Left lung (tissue), 10 donors: ENCODE measurements around the gene TCEA2. TPM values are rescaled to one million over a fixed set of nuclear protein-coding genes. Genes with fewer than 3 reads are reported as not detected.
A peak's percentile ranks its signal among the peaks of the same experiment; 100 is the strongest.

Experiments used
- ATAC-seq: fragments of 200-7000 bp; cut with Tn5 transposase; one replicate; pipeline ENCODE4 v1.9.1; 2020; ENCODE audit warnings: moderate library complexity
- DNase-seq, 4 donors: peaks; one replicate each; pipeline ENCODE4 v3.0.0-alpha.2; 2013 to 2020
- H3K27ac ChIP-seq, 2 donors: fragments of 200-600 bp; sonication (generic) in 1 of 2; one replicate each; pipeline versions ENCODE4 v1.5.0 to v1.8.0; 2020 to 2021
- H3K27me3 ChIP-seq, 2 donors: fragments of 200-600 bp; sonication (generic) in 1 of 2; one replicate each; pipeline versions ENCODE4 v1.5.0 to v1.8.0; 2020 to 2021
- H3K36me3 ChIP-seq, 2 donors: fragments of 200-600 bp; sonication (generic) in 1 of 2; one replicate each; pipeline versions ENCODE4 v1.5.0 to v1.8.0; 2020 to 2021
- H3K4me1 ChIP-seq, 2 donors: fragments of 200-600 bp; one replicate each; pipeline ENCODE4 v1.8.0; 2021
- H3K4me3 ChIP-seq, 2 donors: fragments of 200-600 bp; sonication (generic) in 1 of 2; one replicate each; pipeline versions ENCODE4 v1.5.0 to v1.8.0; 2020 to 2021; ENCODE audit warnings: mild to moderate bottlenecking in 1 of 2
- H3K9me3 ChIP-seq, 2 donors: fragments of 200-600 bp; sonication (generic) in 1 of 2; one replicate each; pipeline versions ENCODE4 v1.5.0 to v1.8.0; 2020 to 2021
- CTCF ChIP-seq, 2 donors: fragments of 200-600 bp; sonication (generic) in 1 of 2; IDR thresholded peaks; one replicate each; pipeline versions ENCODE4 v1.5.0 to v1.8.0; 2021; ENCODE audit warnings: antibody characterized with exemption in 2 of 2
- intact Hi-C, 2 donors: fragments of 100-400 bp; cut with DNase I; formaldehyde crosslinking; loops; one replicate each; pipeline versions ENCODE4 v1.11.2 to v1.14.2; 2022
- polyA plus RNA-seq, 6 donors: library from polyadenylated mRNA; unstranded; fragments of 120-200 nt; gene quantifications; one replicate each; pipeline ENCODE4 v1.2.1, GENCODE V29; 2013; ENCODE audit not compliant: insufficient read length in 6 of 6
- total RNA-seq, 2 donors: library from RNA; stranded (reverse); fragmentation: NEBNext Ultra II Directional; extraction: Animal tissue kit (Norgen Biotek cat#: 25700); gene quantifications; one replicate each; pipeline ENCODE4 v1.2.1, GENCODE V29; 2021
- donor health status: DM: no; HTN: yes; CAD: no.
- donor health status: DM: no; HTN: no; CAD: no.

Gene TCEA2
- total and polyA plus RNA-seq, 8 donors, result 31.2 to 93.0 (median 75.9) TPM

GRCh38 chr20:64073476-64074183, 10.6 kb downstream of the TCEA2 start:
- ATAC-seq (no peak), DNase-seq (peak in 1 of 4 donors; percentile 79)
- H3K9me3 ChIP-seq, result no peaks in the 10 kb centered on the region

GRCh38 chr20:64074184-64074789, 11.3 kb downstream of the TCEA2 start:
- H3K4me1 ChIP-seq, result peaks cover 14 to 23% of the 10 kb centered on the region in 2 donors
- intact Hi-C loops, result no loop called here
- peaks cover 0 to 49% of the 10 kb centered on the region in 2 donors for H3K36me3 ChIP-seq
- peak in 1 of 4 donors; percentile 79 for DNase-seq
- no peak overlapping the region for H3K27ac ChIP-seq
- ATAC-seq, result no peak
- no peaks in the 10 kb centered on the region for H3K9me3 ChIP-seq
- H3K4me3 ChIP-seq, result no peak overlapping the region
- no peak for TF ChIP-seq CTCF (IDR thresholded peaks at IDR 0.05)
- H3K27me3 ChIP-seq, result no peaks in the 10 kb centered on the region

More at GRCh38 chr20:64073476-64074183, 10.6 kb downstream of the TCEA2 start:
- H3K27me3 ChIP-seq, result no peaks in the 10 kb centered on the region
- intact Hi-C loops, result no loop called here
- TF ChIP-seq CTCF (IDR thresholded peaks at IDR 0.05), result no peak
- no peak overlapping the region for H3K27ac ChIP-seq
- peaks cover 8 to 17% of the 10 kb centered on the region in 2 donors for H3K4me1 ChIP-seq
- H3K4me3 ChIP-seq, result no peak overlapping the region
- peaks cover 0 to 49% of the 10 kb centered on the region in 2 donors for H3K36me3 ChIP-seq

GRCh38 chr20:64074963-64075362, 12.0 kb downstream of the TCEA2 start:
- intact Hi-C loops, result no loop called here

GRCh38 chr20:64075556-64075955, 12.6 kb downstream of the TCEA2 start:
- no peak overlapping the region for H3K4me3 ChIP-seq
- DNase-seq (peak in 1 of 4 donors; percentile 52), ATAC-seq (no peak)
- H3K27me3 ChIP-seq, result no peaks in the 10 kb centered on the region
- no peaks in the 10 kb centered on the region for H3K9me3 ChIP-seq
- no peak overlapping the region for H3K27ac ChIP-seq
- H3K36me3 ChIP-seq, result peaks cover 0 to 49% of the 10 kb centered on the region in 2 donors
- H3K4me1 ChIP-seq, result peaks cover 14 to 26% of the 10 kb centered on the region in 2 donors
- intact Hi-C loops, result no loop called here
- no peak for TF ChIP-seq CTCF (IDR thresholded peaks at IDR 0.05)

More at GRCh38 chr20:64074963-64075362, 12.0 kb downstream of the TCEA2 start:
- ATAC-seq (no peak), DNase-seq (peak in 1 of 4 donors; percentile 58)
- Histone ChIP-seq H3K9me3 (no peaks in the 10 kb centered on the region), H3K4me1 (peaks cover 14 to 23% of the 10 kb centered on the region in 2 donors), H3K4me3 (no peak overlapping the region), H3K36me3 (peaks cover 0 to 49% of the 10 kb centered on the region in 2 donors), H3K27ac (no peak overlapping the region), H3K27me3 (no peaks in the 10 kb centered on the region)
- TF ChIP-seq CTCF (IDR thresholded peaks at IDR 0.05), result no peak
